Epithelial cell of esophagus (primary cell): ENCODE data around the gene FBXL3.

Source experiments
- DNase-seq: peaks from one replicate; pipeline ENCODE4 v3.0.0; 2010; ENCODE audit warnings: low read depth
- H3K4me3 ChIP-seq: 2 replicates; pipeline ENCODE4 v1.5.1; 2011; ENCODE audit warnings: mild to moderate bottlenecking, low read length, control low read depth
- TF ChIP-seq, protein P1 (sequence below): IDR thresholded peaks from 2 replicates; pipeline ENCODE4 v1.5.1; 2011; ENCODE audit warnings: low read depth, mild to moderate bottlenecking, low read length, control low read depth, inconsistent platforms; ENCODE audit not compliant: insufficient read depth; ENCODE audit errors: missing control alignments

FBXL3 gene, protein sequence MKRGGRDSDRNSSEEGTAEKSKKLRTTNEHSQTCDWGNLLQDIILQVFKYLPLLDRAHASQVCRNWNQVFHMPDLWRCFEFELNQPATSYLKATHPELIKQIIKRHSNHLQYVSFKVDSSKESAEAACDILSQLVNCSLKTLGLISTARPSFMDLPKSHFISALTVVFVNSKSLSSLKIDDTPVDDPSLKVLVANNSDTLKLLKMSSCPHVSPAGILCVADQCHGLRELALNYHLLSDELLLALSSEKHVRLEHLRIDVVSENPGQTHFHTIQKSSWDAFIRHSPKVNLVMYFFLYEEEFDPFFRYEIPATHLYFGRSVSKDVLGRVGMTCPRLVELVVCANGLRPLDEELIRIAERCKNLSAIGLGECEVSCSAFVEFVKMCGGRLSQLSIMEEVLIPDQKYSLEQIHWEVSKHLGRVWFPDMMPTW

DNA sequence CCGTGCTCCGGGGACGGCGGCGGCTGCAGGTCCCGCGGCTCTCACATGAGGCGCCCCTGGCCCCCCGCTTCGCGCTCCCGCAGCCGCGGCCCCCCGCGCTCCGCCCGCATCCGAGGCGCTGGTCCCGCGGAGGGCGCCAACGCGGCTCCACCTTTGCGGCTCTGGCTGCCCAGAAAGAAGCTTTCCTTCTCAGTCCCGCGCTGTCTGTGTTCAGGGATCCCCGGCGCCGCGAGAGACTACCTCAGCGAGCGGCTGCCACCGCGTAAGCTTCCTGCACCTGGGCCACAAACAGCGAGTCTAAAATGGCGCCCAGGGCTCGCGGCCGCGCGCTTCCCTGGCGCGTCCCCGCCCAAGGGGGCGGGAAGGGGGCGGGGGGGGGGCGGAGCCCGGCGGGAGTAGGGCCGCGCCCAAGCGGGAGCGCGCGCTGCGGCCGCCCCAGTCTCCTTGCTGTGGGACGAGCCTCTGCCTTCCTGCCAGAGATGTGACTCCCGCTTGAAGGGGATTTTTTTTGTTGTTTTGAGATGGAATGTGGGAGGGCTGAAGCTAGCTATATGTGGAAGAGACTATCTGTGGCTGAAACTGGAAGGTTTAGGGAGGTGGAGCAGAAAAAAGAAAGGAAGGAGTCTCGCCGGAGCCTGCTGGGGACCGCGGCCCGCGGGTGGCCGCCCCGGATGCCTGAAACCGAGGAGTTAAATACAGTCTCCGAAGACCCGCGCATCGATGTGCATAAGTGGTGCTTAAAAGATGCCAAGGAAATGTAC, at the start of gene FBXL3:
FBXL3 (minus strand) TSS at position 299 of the 761 bp plus-strand sequence. CDS start 5,299 bp downstream, outside the sequence.
- TF ChIP-seq, protein P1, sequence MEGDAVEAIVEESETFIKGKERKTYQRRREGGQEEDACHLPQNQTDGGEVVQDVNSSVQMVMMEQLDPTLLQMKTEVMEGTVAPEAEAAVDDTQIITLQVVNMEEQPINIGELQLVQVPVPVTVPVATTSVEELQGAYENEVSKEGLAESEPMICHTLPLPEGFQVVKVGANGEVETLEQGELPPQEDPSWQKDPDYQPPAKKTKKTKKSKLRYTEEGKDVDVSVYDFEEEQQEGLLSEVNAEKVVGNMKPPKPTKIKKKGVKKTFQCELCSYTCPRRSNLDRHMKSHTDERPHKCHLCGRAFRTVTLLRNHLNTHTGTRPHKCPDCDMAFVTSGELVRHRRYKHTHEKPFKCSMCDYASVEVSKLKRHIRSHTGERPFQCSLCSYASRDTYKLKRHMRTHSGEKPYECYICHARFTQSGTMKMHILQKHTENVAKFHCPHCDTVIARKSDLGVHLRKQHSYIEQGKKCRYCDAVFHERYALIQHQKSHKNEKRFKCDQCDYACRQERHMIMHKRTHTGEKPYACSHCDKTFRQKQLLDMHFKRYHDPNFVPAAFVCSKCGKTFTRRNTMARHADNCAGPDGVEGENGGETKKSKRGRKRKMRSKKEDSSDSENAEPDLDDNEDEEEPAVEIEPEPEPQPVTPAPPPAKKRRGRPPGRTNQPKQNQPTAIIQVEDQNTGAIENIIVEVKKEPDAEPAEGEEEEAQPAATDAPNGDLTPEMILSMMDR: no peak
- DNase-seq: peak; percentile 89
- H3K4me3 ChIP-seq: peak within 1 kb of the TSS; percentile 71

DNA sequence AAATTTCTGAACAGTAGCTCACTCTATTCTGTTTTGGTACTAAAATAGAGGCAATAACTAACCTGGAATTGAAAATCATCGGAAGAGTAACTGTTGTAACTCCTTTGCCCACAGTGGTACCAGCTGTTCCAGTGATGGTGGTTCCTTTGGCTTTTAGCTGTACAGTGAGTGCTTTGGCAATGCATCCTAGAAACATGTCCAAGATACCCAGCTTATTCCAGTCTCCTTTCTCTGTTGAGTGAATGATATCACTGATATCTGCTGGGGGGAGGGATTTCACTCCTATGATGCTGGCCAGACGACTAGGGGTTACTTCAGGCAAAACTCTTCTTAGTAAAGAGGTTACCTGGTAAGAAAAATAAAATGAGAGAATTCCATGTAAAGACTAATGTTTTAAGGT, 40.6 kb upstream of the FBXL3 start:
- TF ChIP-seq, protein P1: no peak
- no peak overlapping the region for H3K4me3 ChIP-seq
- DNase-seq: no peak

DNA sequence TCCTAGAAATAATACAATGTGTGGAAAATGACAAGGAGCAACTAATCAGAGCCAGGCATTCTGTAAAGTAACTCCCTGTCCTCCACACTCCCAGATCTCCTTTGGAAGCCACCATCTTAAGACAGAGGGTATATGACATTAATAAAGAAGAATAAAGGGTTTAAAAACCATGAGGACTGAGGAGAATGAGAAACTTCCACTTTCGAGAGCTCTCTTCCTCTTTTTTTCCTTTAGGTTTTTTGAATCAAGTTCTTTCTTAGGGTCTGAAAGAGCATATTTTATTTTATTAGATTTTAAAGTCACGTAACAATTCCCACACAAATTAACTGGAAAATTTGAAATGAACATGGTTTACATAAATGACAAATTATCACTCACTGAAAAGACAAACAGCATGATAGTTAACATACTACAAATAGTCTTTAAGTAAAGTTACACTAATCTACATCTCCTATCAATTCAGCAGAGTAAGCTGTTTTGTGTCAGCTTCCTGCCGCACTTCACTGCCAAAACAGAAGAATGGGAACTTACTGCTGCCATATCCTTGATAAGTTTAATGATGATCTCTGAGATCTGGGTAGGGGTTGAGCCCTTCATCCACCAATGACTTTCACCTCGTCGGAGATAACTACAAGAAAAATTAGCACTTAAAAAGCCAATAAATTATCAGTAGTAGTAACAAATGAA, 38.6 kb upstream of the FBXL3 start:
- no peak for DNase-seq
- TF ChIP-seq, protein P1: no peak
- no peak overlapping the region for H3K4me3 ChIP-seq

DNA sequence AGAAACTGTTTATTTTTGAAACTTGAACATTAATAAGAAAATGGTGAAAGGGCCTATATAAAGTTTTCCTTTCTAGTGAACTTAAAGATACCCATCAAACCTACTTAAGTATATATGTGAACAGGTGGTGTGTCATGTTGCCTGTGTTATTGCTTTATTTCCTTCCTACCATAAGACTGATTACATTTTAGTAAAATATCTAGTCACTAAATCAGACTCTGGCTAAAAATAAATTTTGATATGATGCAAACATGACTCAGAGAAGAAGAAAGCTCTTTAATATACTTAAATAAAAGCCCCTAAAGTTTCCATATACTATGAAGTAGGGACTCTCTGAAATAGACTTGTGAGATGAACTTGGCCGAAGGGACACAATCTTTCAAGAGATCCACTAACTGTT, 35.1 kb upstream of the FBXL3 start:
- TF ChIP-seq, protein P1: no peak
- no peak overlapping the region for H3K4me3 ChIP-seq
- DNase-seq: no peak

DNA sequence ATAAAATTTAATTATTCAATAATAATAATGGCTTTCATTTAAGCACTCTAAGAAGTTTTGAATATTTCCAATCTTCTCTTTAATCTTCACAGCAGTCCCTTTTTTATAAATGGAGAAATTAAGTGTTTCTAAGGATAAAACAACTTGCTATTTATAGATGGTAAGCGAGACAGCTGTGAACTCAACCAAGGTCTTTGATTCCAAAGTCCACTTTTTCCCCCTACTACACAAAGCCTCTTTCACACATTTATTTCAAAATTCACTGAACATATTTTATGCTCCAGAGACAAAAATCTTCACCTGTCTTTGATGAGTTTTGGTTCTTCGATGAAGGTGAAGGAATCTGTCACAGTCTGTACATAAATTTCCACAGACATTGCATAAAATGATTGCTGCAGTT, 34.4 kb upstream of the FBXL3 start:
- H3K4me3 ChIP-seq: no peak overlapping the region
- no peak for DNase-seq
- TF ChIP-seq, protein P1: no peak

DNA sequence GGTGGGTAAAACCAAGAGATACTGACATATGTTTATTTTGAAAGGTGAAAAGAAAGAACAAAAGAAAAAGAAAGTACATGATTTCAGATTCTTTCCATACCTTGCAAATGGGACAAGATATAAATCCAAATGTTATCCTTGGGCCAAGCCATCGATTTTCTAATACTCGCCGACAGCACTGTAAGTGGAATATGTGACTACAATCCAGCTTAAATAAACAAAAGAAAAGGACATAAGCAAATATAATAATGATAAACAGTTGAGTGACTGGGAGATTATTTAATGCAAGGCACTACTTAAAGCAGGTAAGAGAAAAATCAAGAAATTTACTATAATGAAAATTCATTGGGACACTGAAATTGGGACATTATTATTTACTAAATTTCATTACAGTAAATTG, 29.9 kb upstream of the FBXL3 start:
- no peak for DNase-seq
- no peak overlapping the region for H3K4me3 ChIP-seq
- TF ChIP-seq, protein P1: no peak
